NCI-H2227 (cell line): ENCODE data around the gene DOCK3.
"Not testable (repeated sequence)": the region's sequence is repeated elsewhere in the genome, so short reads cannot be mapped to it uniquely, and the experiment has no call there.

Experiments used
- DNase-seq: peaks from one replicate; lab custom pipeline; 2025; ENCODE audit not compliant: unreplicated experiment; lab: John Stamatoyannopoulos, UW

DOCK3 gene

DNA sequence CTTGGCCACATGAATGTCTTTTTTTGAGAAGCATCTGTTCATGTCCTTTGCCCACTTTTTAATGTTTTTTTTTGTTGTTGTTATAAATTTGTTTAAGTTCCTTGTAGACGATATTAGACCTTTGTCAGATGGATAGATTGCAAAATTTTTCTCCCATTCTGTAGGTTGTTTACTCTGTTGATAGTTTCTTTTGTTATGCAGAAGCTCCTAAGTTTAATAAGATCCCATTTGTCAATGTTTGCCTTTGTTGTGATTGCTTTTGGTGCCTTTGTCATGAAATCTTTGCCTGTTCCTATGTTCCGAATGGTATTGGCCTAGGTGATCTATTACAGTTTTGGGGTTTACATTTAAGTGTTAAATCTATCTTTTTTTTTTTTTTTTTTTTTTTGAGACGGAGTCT, 116.2 kb downstream of the DOCK3 start:
- DNase-seq, result not testable (repeated sequence)

DNA sequence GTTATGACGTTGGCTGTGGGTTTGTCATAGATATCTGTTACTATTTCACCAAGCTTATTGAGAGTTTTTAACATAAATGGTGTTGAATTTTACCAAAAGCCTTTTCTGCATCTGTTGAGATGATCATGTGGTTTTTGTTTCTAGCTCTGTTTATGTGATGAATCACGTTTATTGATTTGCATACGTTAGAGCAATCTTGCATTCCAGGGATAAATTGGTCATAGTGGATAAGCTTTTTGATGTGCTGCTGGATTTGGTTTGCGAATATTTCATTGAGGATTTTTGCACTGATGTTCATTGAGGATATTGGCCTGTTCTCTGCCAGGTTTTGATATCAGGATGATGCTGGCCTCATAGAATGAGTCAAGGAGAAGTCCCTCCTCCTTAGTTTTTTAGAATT, 117.8 kb downstream of the DOCK3 start:
- DNase-seq, result no peak

DNA sequence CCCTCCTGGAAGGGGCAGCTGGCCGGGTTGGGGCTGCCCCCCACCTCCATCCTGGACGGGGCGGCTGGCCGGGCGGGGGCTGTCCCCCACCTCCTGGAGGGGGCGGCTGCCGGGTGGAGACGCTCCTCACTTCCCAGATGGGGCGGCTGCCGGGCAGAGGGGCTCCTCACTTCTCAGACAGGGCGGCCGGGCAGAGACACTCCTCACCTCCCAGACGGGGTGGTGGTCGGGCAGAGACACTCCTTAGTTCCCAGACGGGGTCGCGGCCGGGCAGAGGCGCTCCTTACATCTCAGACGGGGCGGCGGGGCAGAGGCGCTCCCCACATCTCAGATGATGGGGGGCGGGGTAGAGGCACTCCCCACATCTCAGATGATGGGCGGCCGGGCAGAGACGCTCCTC, 129.1 kb downstream of the DOCK3 start:
- not testable (repeated sequence) for DNase-seq

DNA sequence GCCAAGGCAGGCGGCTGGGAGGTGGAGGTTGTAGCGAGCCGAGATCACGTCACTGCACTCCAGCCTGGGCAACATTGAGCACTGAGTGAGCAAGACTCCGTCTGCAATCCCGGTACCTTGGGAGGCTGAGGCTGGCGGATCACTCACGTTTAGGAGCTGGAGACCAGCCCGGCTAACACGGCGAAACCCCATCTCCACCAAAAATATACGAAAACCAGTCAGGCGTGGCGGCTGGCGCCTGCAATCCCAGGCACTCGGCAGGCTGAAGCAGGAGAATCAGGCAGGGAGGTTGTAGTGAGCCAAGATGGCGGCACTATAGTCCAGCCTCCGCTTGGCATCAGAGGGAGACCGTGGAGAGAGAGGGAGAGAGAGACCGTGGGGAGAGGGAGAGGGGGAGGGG, 129.6 kb downstream of the DOCK3 start:
- DNase-seq, result not testable (repeated sequence)

DNA sequence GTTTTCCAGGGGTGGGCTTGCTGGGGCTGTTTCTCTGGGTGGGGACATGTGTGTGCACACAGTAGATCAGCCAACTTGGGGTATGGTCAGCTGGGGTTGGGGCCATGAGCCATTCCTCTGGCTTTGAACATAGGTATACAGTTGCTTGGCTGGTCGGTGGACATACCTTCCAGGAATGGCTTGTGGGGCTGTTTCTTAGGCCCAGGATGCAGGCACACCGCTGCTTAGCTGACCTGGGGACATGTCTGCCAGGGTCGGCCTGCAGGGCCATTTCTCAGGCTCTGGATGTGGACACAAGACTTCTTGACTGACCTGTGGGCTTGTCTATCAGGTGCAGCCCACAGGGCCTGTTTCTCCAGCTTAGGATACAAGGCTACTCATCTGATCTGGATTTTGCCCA, 130.6 kb downstream of the DOCK3 start:
- DNase-seq, result no peak

DNA sequence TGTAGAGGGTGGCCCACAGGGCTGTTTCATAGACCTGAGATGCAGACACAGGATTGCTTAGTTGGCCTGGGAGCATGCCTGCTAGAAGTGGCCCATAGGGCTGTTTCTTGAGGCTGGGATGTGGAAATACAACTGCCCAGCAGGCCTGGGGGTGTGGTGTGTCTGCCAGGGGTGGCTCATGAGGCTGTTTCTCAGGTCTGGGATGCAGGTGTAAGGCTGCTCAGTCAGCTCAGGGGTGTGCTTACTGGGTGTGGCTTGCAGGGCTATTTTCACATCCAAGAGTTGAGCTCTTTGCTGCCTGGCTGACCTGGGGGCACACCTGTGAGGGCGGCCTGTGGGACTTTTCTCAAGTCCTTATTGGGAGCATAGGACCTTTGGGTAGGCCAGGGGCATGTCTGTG, 131.3 kb downstream of the DOCK3 start:
- DNase-seq, result no peak

DNA sequence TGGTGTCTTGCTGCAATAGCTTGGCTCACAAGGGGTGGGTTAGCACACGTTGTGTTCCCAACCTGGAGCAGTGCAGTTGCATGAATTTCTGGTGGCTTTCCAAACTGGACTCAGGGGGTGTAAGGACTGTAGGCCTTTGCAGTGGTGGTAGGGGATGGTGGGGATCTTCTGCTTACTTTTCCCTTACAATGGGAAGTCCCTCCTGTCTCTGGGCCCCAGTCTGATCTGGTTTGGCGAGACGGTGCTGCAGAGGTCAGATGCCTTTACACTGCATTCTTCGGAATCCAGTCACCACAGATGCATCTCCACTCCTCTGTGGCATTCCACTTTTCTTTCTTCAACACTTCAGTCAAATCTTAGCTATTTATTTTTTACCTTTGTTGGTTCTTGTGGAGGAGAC, 132.1 kb downstream of the DOCK3 start:
- no peak for DNase-seq

DNA sequence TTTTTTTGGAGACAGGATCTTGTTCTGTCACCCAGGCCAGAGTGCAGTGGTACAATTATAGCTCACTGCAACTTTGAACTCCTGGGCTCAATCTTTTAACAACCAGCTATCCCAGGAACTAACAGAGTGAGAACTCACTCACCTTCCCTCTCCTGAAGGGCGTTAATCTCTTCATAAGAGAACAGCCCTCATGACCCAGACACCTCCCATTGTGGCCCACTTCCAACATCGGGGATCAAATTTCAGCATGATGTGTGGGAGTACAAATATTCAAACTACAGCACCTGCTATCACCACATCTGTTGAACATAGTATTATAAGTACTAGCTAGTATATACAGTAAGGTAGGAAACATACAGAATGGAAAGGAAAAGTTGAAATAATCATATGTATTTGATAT, 132.5 kb downstream of the DOCK3 start:
- no peak for DNase-seq

DNA sequence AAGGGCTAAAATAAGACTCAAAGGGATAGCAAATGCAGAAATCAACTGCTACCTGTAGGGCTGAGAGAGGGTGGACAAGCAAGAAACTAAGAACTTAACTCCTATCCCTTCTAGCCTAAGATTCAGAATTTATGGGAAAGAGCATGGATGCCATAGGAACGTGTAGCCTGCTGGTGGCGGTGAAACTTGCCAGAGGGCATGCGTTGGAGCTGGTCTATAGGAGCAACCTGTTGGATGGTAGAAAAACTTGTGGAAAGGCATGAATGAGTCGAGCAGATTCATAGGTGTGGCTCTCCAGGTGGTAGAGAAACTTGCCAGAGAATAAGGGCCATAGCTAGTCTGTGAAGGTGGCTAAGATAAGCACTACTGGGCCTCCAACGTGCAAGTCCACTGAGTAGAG, 137.2 kb downstream of the DOCK3 start:
- DNase-seq, result no peak

DNA sequence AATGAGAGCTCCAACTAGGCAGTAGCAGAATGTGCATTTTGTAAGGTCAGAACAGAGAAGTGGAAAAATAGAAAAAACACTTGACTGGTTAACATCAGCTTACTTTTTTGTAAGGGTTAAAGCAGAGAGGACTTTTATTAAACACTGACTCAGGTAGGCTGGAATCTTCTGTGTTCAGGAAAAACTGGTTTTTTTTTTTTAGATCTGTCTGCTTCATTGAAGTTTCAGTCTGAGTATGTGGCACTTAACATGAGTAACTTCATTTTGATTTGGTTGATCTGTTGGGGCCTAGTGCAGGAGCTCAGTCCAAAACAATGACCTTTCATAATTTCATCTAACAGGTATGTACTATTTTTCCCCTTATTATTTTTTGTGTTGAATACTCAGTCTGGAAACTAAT, 141.1 kb downstream of the DOCK3 start:
- DNase-seq, result no peak

DNA sequence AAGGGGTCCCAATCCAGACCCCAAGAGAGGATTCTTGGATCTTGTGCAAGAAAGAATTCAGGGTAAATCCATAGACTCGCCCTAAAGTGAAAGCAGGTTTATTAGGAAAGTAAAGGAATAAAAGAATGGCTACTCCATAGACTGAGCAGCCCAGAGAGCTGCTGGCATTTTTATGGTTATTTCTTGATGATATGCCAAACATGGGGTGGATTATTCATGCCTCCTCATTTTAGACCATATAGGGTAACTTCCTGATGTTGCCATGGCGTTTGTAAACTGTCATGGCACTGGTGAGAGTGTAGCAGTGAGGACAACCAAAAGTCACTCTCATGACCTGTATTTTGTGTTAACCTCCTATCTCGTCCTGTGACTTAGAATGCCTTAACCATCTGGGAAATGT, 142.2 kb downstream of the DOCK3 start:
- no peak for DNase-seq

DNA sequence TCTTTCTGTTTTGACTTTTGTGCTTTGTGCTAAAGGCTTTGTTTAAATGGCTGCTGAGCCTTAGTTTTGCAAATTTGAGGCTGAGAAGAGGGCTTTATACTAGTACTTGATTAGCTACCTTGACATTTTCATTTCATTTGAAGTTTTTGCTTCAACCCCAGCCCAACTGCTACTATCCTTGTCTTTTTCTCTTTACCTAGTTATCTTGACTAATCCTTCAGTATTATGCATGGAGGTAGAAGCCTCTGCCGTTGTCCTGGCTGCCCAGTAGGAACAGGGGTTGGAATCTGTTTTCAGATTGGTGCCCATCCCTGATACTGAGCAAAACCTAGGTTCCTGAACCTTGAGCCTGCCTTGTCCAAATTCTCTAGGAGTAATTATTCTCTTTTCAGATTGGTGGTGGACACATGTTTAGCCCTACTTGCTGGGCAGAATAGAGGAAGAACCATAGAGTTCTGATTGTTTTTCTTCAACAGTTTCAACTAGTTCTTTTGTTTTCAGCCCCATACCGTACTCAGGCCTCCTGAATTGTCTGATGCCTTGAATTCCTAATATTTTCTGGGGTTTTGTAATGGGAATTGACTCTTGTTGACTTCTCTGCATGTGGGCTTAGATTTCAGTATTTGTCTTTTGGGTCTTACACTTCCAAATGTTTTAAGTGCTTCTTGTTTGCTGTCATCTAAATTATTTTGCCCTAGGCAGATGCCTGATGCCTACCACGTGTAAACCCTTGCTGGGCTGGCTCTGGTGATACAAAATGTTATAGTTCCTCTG, 143.2 kb downstream of the DOCK3 start:
- no peak for DNase-seq

DNA sequence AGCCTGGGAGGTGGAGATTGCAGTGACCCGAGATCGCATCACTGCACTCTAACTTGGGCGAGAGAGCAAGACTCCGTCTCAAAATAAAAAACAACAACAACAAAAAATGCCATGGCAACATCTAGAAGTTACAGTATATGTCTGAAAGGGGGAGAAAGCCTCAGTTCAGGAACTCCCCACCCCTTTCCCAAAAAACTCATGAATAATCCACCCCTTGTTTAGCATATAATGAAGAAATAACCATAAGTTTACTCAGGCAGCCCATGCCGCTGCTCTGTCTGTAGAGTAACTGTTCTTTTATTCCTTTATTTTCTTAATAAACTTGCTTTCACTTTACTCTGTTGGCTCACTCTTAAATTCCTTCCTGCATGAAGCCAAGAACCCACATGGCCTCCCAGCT, 145.2 kb downstream of the DOCK3 start:
- no peak for DNase-seq

DNA sequence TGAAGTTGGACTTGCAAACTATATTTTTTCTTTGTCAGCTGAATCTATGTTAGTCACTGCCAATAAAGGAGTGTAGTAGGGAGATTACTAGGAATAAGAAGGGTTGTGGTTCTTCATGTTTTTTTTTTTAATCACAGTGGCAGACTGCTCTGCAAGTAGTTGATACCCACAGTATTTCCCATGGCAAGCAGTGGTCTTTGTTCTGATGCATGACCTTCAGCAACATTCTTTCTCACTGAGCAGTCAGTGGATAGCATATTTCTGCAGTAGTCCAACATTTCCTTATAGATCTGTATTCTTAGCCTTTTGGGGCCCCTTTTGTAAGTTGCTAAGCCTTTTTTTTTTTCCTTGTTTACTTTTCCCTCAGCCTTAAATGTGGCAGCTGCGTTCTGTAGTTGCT, 151.1 kb downstream of the DOCK3 start:
- no peak for DNase-seq

DNA sequence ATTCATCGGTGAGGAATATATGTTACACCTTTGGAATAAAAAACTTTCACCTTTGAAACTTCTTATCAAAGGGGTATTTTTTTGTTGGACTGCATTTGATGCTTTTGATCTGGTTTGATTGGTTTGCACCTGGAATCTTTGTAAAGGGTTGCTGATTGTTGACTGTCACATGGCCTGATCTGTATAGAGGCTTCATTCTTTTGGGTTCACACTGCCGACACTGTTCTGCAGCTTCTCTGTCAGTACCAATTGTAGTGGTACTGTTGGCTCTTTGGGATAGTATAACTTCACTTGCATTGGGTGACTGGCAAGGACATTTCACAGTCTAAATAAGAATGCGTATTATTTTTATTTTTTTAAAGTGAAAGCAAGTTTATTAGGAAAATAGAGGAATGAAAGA, 155.7 kb downstream of the DOCK3 start:
- no peak for DNase-seq

DNA sequence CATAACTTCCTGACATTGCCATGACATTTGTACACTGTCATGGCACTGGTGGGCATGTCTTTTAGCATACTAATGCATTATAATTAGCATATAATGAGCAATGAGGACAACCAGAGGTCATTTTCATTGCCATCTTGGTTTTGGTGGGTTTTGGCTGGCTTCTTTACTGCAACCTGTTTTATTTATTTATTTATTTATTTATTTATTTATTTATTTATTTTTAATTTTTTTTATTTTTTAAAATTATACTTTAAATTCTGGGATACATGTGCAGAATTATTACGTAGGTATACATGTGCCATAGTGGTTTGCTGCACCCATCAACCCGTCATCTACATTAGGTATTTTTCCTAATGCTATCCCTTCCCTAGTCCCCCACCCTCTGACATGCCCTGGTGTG, 156.3 kb downstream of the DOCK3 start:
- not testable (repeated sequence) for DNase-seq

DNA sequence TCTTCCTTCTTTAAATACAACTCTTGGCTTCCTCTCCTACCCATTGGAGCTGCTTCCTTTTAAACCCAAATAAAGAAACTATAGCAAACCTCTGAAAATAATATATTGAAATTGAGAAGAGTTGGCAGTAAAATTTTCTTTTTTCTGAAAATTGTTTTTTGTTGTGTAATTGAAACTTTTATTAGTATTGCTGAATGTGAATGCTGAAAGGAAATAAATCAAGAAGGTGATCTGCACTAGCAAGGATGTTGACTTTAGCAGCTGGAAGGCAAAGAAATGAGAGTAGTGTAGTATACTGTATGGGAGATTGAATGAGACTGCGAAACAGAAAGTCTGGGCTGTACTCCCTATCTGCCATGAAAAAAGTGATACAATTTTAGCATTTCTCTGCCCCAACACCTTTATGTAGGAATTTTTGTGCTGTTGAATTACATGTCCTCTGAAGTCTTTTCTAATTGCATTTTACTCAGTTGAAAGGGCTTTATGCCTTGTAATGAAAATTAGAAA, 166.3 kb downstream of the DOCK3 start:
- no peak for DNase-seq

DNA sequence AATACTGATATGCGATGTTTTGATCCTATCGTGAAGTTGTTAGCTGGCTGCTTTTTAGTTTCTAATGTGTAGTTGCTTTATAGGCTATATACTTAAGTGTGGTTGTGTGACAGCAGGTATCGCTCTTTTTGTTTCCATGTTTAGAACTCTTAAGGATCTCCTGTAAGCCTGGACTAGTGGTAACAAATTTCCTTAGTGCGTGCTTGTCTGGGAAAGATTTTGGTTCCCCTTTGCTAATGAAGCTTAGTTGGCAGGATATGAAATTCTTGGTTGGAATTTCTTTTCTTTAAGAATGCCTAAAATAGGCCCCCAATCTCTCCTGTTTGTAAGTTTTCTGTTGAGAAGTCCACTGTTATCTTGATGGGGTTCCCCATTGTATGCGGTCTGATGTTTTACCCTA, 173.6 kb downstream of the DOCK3 start:
- no peak for DNase-seq

DNA sequence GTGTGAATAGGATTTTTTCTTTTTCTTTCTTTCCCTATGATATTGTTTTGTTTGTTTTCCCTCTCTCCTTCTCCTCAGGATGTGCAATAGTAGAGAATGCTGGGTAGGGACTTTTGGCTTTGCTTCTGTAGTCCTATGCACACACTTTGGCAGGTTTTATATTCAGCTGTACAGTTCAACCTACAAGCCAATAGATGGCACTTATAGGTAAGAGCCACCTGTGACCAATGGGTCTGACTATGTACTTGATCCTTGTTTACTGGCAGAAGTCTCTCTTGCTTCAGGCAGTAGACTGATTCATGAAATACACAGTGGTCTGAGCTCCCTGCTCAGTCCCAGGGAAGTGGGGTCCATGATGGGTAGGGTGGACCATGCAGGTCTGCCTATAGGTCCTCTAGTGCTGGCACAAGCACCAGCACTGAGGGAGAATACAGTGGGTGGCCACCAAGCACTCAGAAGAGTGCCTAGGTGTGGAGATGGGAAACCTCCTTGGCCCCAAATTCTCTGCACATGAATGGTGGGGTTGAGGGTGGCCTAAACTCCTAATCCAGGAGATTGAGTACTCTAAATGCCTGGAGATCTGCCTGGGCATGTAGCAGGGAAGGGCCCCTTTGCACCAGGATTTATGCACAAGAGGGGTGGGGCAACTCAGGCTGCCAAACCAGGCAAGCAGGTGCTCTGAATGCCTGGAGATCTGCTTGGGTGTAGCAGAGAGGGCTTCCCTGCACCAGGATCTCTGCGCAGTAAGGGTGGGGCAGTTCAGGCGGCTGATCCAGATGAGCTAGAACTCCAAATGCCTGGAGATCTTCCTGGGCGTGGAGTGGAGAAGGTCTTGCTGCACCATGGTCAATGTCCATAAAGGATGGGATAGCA, 176.1 kb downstream of the DOCK3 start:
- DNase-seq, result no peak

DNA sequence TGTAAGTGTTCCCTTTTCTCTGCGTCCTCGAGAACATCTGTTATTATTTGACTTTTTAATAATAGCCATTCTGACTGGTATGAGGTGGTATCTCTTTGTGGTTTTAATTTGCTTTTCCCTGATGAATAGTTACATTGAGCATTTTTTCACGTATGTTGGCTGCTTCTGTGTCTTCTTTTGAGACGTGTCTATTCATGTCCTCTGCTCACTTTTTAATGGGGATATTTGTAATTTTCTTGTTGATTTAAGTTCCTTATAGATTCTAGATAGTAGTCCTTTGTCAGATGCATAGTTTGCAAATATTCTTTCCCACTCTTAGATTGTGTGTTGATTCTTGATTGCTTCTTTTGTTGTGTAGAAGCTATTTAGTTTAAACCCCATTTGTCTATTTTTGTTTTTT, 179.2 kb downstream of the DOCK3 start:
- no peak for DNase-seq

DNA sequence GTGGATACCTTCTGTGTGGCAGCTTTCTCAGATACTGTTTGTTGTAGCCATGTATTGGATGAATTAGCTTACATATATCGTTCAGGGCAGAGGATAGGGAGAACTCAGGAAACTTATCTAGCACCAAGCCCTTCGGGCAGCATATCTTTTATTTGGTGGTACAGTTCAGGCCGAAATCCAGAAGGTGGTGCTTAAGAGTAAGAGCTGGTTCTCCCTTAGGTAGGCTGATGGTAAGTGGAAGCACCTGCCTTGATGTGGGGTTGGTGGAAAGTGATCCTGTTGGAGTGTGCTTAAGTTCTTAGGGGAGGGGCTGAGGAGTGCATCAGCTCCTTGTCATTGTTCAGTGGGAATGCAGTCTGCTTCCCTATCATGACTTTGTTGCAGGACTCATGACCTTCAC, 187.5 kb downstream of the DOCK3 start:
- no peak for DNase-seq
